ENCODE data around the gene PTPRG.

The PTPRG gene

GRCh38 chr3:62325896-62326295 is 764.5 kb downstream of the PTPRG start:
- no peak overlapping the region for H3K27ac Mint-ChIP-seq
- no peaks in the 10 kb centered on the region for H3K9me3 Mint-ChIP-seq
- no peaks in the 10 kb centered on the region for H3K27me3 Mint-ChIP-seq
- no peak overlapping the region for H3K4me3 Mint-ChIP-seq
- H3K36me3 Mint-ChIP-seq (ENCODE audit: low read depth): no peaks in the 10 kb centered on the region
- H3K4me1 Mint-ChIP-seq (ENCODE audit: low read depth): no peaks in the 10 kb centered on the region

- Mint-ChIP-seq H3K27ac (no peak overlapping the region), H3K27me3 (peaks cover 4% of the 10 kb centered on the region), H3K4me1 (ENCODE audit: low read depth) (no peaks in the 10 kb centered on the region), H3K36me3 (ENCODE audit: low read depth) (no peaks in the 10 kb centered on the region), H3K9me3 (no peaks in the 10 kb centered on the region), H3K4me3 (no peak overlapping the region)
These were observed 768.6 kb downstream of the PTPRG start for GRCh38 chr3:62329971-62330370.

- no peaks in the 10 kb centered on the region for H3K4me1 Mint-ChIP-seq (ENCODE audit: low read depth)
- no peak overlapping the region for H3K27ac Mint-ChIP-seq
- H3K27me3 Mint-ChIP-seq: peaks cover 4% of the 10 kb centered on the region
- no peak overlapping the region for H3K4me3 Mint-ChIP-seq
- H3K36me3 Mint-ChIP-seq (ENCODE audit: low read depth): no peaks in the 10 kb centered on the region
- H3K9me3 Mint-ChIP-seq: no peaks in the 10 kb centered on the region
These were observed 770.6 kb downstream of the PTPRG start for GRCh38 chr3:62332017-62332416.

GRCh38 chr3:62332835-62333244 is 771.5 kb downstream of the PTPRG start:
- Mint-ChIP-seq H3K27me3 (peaks cover 4% of the 10 kb centered on the region), H3K4me3 (no peak overlapping the region), H3K27ac (no peak overlapping the region), H3K36me3 (ENCODE audit: low read depth) (no peaks in the 10 kb centered on the region), H3K9me3 (no peaks in the 10 kb centered on the region), H3K4me1 (ENCODE audit: low read depth) (no peaks in the 10 kb centered on the region)

- Mint-ChIP-seq H3K27me3 (peaks cover 4% of the 10 kb centered on the region), H3K27ac (no peak overlapping the region), H3K36me3 (ENCODE audit: low read depth) (no peaks in the 10 kb centered on the region), H3K4me3 (no peak overlapping the region), H3K4me1 (ENCODE audit: low read depth) (no peaks in the 10 kb centered on the region), H3K9me3 (no peaks in the 10 kb centered on the region)
These were observed 773.8 kb downstream of the PTPRG start for GRCh38 chr3:62335196-62335595.

- Mint-ChIP-seq H3K4me3 (no peak overlapping the region), H3K27ac (no peak overlapping the region), H3K27me3 (no peaks in the 10 kb centered on the region), H3K4me1 (ENCODE audit: low read depth) (no peaks in the 10 kb centered on the region), H3K36me3 (ENCODE audit: low read depth) (no peaks in the 10 kb centered on the region), H3K9me3 (no peaks in the 10 kb centered on the region)
These were observed 782.4 kb downstream of the PTPRG start for GRCh38 chr3:62343755-62344154.
